NCI-H128 (cell line): ENCODE measurements around the gene LCE5A.
"Not testable (repeated sequence)": the region's sequence is repeated elsewhere in the genome, so short reads cannot be mapped to it uniquely, and the experiment has no call there.

ENCODE experiments used
- DNase-seq: peaks from one replicate; lab custom pipeline; 2025; ENCODE audit not compliant: unreplicated experiment; lab: John Stamatoyannopoulos, UW

LCE5A gene

GRCh38 chr1:152510503-152510902 is at the start of gene LCE5A:
TSS of gene LCE5A (plus strand) at chr1:152510803. CDS start at chr1:152511535, 732 bp downstream.
- no peak for DNase-seq

GRCh38 chr1:152461544-152461943 is 49.1 kb upstream of the LCE5A start:
- DNase-seq: peak; percentile 6

GRCh38 chr1:152462636-152463035 is 48.0 kb upstream of the LCE5A start:
- no peak for DNase-seq

GRCh38 chr1:152466217-152466616 is 44.4 kb upstream of the LCE5A start:
- DNase-seq: no peak

GRCh38 chr1:152473887-152474537 is 36.6 kb upstream of the LCE5A start:
- no peak for DNase-seq

GRCh38 chr1:152479792-152480595 is 30.6 kb upstream of the LCE5A start:
- DNase-seq: no peak

GRCh38 chr1:152481869-152482664 is 28.5 kb upstream of the LCE5A start:
- no peak for DNase-seq

GRCh38 chr1:152486400-152487006 is 24.1 kb upstream of the LCE5A start:
- DNase-seq: no peak

- DNase-seq: no peak
Observed at GRCh38 chr1:152487871-152488270, 22.7 kb upstream of the LCE5A start.

- DNase-seq: not testable (repeated sequence)
Observed at GRCh38 chr1:152491537-152491936, 19.1 kb upstream of the LCE5A start.

GRCh38 chr1:152495066-152495675 is 15.4 kb upstream of the LCE5A start:
- no peak for DNase-seq

- DNase-seq: no peak
Observed at GRCh38 chr1:152497273-152497672, 13.3 kb upstream of the LCE5A start.

- DNase-seq: no peak
Observed at GRCh38 chr1:152501704-152502103, 8.9 kb upstream of the LCE5A start.

GRCh38 chr1:152502496-152503180 is 8.0 kb upstream of the LCE5A start:
- no peak for DNase-seq

GRCh38 chr1:152505083-152505482 is 5.5 kb upstream of the LCE5A start:
- no peak for DNase-seq

GRCh38 chr1:152506899-152507498 is 3.6 kb upstream of the LCE5A start:
- no peak for DNase-seq

- no peak for DNase-seq
Observed at GRCh38 chr1:152511596-152511995, 993 bp downstream of the LCE5A start.

GRCh38 chr1:152513081-152513480 is 2.5 kb downstream of the LCE5A start:
- DNase-seq: no peak

- DNase-seq: no peak
Observed at GRCh38 chr1:152514715-152515433, 4.3 kb downstream of the LCE5A start.
